DOHH2 (cell line): ENCODE measurements around the gene TSPAN1.
A peak's percentile ranks its signal among the peaks of the same experiment; 100 is the strongest.
"Not testable (repeated sequence)": the region's sequence is repeated elsewhere in the genome, so short reads cannot be mapped to it uniquely, and the experiment has no call there.

ENCODE experiments used
- H3F3A ChIP-seq: fragments of 200-600 bp; sonication (generic), shearing (Covaris generic); 2 replicates; pipeline ENCODE4 v1.6.0; 2016; ENCODE audit warnings: antibody characterized with exemption, mild to moderate bottlenecking; ENCODE audit not compliant: control insufficient read depth, insufficient read depth
- H3K27ac ChIP-seq: fragments of 200-600 bp; sonication (generic); 2 replicates; pipeline ENCODE4 v1.5.1; 2014; ENCODE audit warnings: low read depth, mild to moderate bottlenecking, low read length, moderate library complexity
- H3K27me3 ChIP-seq: fragments of 200-600 bp; sonication (generic); 2 replicates; pipeline ENCODE4 v1.6.1; 2014; ENCODE audit warnings: mild to moderate bottlenecking, low read length, mixed read lengths; ENCODE audit not compliant: control insufficient read depth
- H3K36me3 ChIP-seq: fragments of 200-600 bp; sonication (generic); 2 replicates; pipeline ENCODE4 v1.6.1; 2014; ENCODE audit warnings: mild to moderate bottlenecking, low read length, moderate library complexity, mixed read lengths; ENCODE audit not compliant: control insufficient read depth
- H3K4me1 ChIP-seq: fragments of 200-600 bp; sonication (generic); 2 replicates; pipeline ENCODE4 v1.6.1; 2014; ENCODE audit warnings: mild to moderate bottlenecking, low read length, mixed read lengths; ENCODE audit not compliant: control insufficient read depth
- H3K4me2 ChIP-seq: fragments of 200-600 bp; sonication (generic); 2 replicates; pipeline ENCODE4 v1.6.0; 2014; ENCODE audit warnings: mild to moderate bottlenecking, low read length, moderate library complexity
- H3K4me3 ChIP-seq: fragments of 200-600 bp; sonication (generic); 2 replicates; pipeline ENCODE4 v1.5.1; 2014; ENCODE audit warnings: mild to moderate bottlenecking, low read length, mixed read lengths
- H3K79me2 ChIP-seq: fragments of 200-600 bp; sonication (generic); 2 replicates; pipeline ENCODE4 v1.6.1; 2014; ENCODE audit warnings: mild to moderate bottlenecking, low read length, mixed read lengths; ENCODE audit not compliant: control insufficient read depth
- H3K9me2 ChIP-seq: fragments of 200-600 bp; sonication (generic); replicated peaks from 2 replicates; pipeline ENCODE4 v1.6.1; 2014; ENCODE audit warnings: mild to moderate bottlenecking, low read length, mixed read lengths; ENCODE audit not compliant: control insufficient read depth
- H3K9me3 ChIP-seq: fragments of 200-600 bp; sonication (generic); 2 replicates; pipeline ENCODE4 v1.6.1; 2014; ENCODE audit warnings: antibody characterized with exemption, low read length, mixed read lengths; ENCODE audit not compliant: control insufficient read depth, insufficient read depth
- H4K20me1 ChIP-seq: fragments of 200-600 bp; sonication (generic); 2 replicates; pipeline ENCODE4 v1.6.0; 2014; ENCODE audit warnings: low read depth, mild to moderate bottlenecking, antibody characterized with exemption, low read length, moderate library complexity; ENCODE audit not compliant: control insufficient read depth, insufficient read depth
- EZH2phosphoT487 ChIP-seq: fragments of 200-600 bp; sonication (generic); IDR thresholded peaks from 2 replicates; pipeline ENCODE4 v1.6.1; 2017; ENCODE audit warnings: borderline replicate concordance, mild to moderate bottlenecking, antibody characterized with exemption, low read length, moderate library complexity, mixed read lengths
- TF ChIP-seq, protein P1 (sequence below): fragments of 200-600 bp; sonication (generic); IDR thresholded peaks from one replicate; pipeline ENCODE4 v1.5.1; 2014; ENCODE audit warnings: antibody characterized with exemption, mild to moderate bottlenecking, low read depth, low read length; ENCODE audit not compliant: poor library complexity, severe bottlenecking

Gene TSPAN1

DNA sequence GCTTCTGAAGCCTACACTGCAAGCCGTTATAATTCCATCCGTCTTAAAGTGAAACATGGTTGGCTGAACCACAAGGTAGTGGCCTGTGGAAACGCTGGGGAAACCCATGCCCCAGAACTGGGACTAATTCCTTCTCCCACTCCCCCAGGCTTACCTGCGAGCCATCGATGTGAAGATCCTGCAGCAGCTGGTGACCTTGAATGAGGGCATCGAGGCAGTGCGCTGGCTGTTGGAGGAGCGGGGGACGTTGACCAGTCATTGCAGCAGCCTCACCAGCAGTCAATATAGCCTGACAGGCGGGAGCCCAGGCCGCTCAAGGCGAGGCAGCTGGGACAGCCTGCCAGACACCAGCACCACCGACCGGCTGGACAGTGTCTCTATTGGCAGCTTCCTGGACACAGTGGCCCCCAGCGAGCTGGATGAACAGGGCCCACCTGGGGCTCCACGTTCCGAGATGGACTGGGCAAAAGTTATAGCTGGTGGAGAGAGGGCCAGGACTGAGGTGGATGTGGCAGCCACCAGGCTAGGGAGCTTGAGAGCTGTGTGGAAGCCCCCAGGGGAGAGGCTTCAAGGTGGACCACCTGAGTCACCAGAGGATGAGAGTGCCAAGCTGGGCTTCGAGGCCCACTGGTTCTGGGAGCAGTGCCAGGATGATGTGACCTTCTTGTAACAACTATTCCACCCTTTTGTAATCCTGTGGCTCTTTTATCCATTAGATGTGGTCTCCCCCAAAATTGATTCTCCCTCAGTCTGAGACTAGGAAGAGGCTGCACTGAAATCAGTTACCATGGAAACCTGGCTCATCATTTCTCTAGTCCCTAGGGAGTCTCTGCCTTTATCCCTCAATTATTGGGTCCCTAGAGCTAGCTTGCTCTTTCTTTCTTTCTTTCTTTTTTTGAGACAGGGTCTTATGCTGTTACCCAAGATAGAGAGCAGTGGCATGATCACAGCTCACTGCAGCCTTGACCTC lies 44.9 kb downstream of the TSPAN1 start:
- H3K27me3 ChIP-seq, result peaks cover 4% of the 10 kb centered on the region; the same call in 1 of the 2 replicates
- TF ChIP-seq, protein P1, sequence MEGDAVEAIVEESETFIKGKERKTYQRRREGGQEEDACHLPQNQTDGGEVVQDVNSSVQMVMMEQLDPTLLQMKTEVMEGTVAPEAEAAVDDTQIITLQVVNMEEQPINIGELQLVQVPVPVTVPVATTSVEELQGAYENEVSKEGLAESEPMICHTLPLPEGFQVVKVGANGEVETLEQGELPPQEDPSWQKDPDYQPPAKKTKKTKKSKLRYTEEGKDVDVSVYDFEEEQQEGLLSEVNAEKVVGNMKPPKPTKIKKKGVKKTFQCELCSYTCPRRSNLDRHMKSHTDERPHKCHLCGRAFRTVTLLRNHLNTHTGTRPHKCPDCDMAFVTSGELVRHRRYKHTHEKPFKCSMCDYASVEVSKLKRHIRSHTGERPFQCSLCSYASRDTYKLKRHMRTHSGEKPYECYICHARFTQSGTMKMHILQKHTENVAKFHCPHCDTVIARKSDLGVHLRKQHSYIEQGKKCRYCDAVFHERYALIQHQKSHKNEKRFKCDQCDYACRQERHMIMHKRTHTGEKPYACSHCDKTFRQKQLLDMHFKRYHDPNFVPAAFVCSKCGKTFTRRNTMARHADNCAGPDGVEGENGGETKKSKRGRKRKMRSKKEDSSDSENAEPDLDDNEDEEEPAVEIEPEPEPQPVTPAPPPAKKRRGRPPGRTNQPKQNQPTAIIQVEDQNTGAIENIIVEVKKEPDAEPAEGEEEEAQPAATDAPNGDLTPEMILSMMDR, result no peak
- no peak for TF ChIP-seq EZH2phosphoT487
- H3K27ac ChIP-seq, result no peak overlapping the region
- no peak overlapping the region for H3K4me3 ChIP-seq
- no peaks in the 10 kb centered on the region for H3F3A ChIP-seq
- no peaks in the 10 kb centered on the region for H3K9me3 ChIP-seq
- no peak overlapping the region for H3K4me2 ChIP-seq
- no peaks in the 10 kb centered on the region for H3K36me3 ChIP-seq
- H3K4me1 ChIP-seq, result peaks cover 14% of the 10 kb centered on the region
- no peaks in the 10 kb centered on the region for H4K20me1 ChIP-seq
- H3K79me2 ChIP-seq, result no peaks in the 10 kb centered on the region
- no peaks in the 10 kb centered on the region for H3K9me2 ChIP-seq

DNA sequence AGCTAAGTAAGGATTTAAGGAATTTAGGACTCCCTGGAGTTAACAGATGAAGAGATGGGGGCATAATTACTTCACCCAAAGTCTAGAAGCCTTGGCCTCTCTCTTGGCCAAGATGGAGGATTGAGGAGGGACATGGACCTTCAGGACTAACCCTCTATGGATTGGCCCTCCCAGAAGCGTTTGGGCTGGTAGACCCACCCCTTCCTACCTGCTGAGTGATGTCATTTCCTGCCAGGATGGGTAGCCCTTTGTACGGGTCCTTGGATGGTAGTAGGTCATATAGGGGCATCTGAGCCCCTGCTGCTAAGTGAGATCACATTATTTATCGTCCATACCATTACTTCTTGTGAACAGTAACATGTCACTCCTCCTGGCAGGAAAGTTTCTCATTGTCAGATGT lies 45.9 kb downstream of the TSPAN1 start:
- Histone ChIP-seq H3K4me2 (no peak overlapping the region), H3F3A (no peaks in the 10 kb centered on the region), H3K9me2 (no peaks in the 10 kb centered on the region), H3K4me1 (peaks cover 14% of the 10 kb centered on the region), H4K20me1 (no peaks in the 10 kb centered on the region), H3K27me3 (peaks cover 4% of the 10 kb centered on the region; the same call in 1 of the 2 replicates), H3K79me2 (no peaks in the 10 kb centered on the region), H3K9me3 (no peaks in the 10 kb centered on the region), H3K36me3 (no peaks in the 10 kb centered on the region), H3K27ac (no peak overlapping the region), H3K4me3 (no peak overlapping the region)
- TF ChIP-seq, protein P1, result no peak
- TF ChIP-seq EZH2phosphoT487, result no peak

DNA sequence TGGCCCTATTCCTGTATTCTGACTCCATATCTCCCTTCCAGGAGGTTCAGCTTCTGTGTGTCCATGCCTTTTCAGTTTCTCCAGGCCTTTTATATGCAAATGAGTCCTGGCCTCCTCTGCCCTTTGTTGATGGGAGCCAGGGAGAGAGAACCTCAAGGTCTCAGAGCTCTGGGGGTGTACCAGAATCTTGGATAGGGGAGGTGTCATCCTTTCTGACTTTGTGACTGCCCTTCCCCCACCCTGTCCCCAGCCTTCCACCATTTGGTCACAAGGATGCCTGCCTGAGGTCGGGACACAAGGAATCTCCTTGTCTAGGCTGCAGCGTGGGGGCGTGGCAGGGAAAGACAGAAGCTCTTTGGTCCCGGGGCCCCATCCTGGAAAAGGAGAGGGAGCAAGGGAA lies 46.9 kb downstream of the TSPAN1 start:
- no peaks in the 10 kb centered on the region for H3K36me3 ChIP-seq
- H3K27ac ChIP-seq, result no peak overlapping the region
- H3K4me1 ChIP-seq, result peaks cover 14% of the 10 kb centered on the region
- no peak for TF ChIP-seq EZH2phosphoT487
- TF ChIP-seq, protein P1, result no peak
- peaks cover 4% of the 10 kb centered on the region; the same call in 1 of the 2 replicates for H3K27me3 ChIP-seq
- H3K9me2 ChIP-seq, result no peaks in the 10 kb centered on the region
- H3K4me2 ChIP-seq, result no peak overlapping the region
- H3K4me3 ChIP-seq, result no peak overlapping the region
- H3F3A ChIP-seq, result no peaks in the 10 kb centered on the region
- H3K79me2 ChIP-seq, result no peaks in the 10 kb centered on the region
- no peaks in the 10 kb centered on the region for H3K9me3 ChIP-seq
- H4K20me1 ChIP-seq, result no peaks in the 10 kb centered on the region

DNA sequence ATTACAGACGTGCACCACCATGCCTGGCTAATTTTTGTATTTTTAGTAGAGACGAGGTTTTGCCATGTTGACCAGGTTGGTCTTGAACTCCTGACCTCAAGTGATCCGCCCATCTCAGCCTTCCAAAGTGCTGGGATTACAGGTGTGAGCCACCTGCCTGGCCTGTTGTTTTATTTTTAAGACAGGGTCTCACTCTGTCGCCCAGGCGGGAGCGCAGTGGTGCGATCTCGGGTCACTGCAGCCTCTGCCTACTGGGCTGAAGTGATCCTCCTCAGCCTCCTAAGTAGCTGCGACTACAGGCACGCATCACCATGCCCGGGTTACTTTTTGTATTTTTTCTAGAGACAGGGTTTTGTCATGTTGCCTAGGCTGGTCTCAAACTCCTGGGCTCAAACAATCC lies 48.2 kb downstream of the TSPAN1 start:
- H3K4me3 ChIP-seq, H3K27me3 ChIP-seq, H3K79me2 ChIP-seq, H3K36me3 ChIP-seq, H3K9me3 ChIP-seq, H3F3A ChIP-seq, H3K27ac ChIP-seq, H4K20me1 ChIP-seq, H3K9me2 ChIP-seq: not testable (repeated sequence)
- peak overlapping the region; percentile 41 for H3K4me2 ChIP-seq
- H3K4me1 ChIP-seq, result peaks cover 14% of the 10 kb centered on the region
